Neural cell (in vitro differentiated cells): ENCODE data around the gene C11orf24. TPM values are rescaled to one million over a fixed set of nuclear protein-coding genes. Genes with fewer than 3 reads are reported as not detected.

Experiments used
- H2AFZ ChIP-seq: fragments of 200-600, 300-800 bp; sonication (generic), shearing (Covaris generic); 2 replicates; pipeline ENCODE4 v1.6.0; 2014; ENCODE audit warnings: low read depth, mild to moderate bottlenecking, antibody characterized with exemption, low read length, moderate library complexity
- H3F3A ChIP-seq: fragments of 200-600 bp; shearing (Covaris generic); 2 replicates; pipeline ENCODE4 v1.6.1; 2016; ENCODE audit warnings: mild to moderate bottlenecking, moderate library complexity, mixed read lengths, antibody characterized with exemption, low read length; ENCODE audit not compliant: insufficient read depth, poor library complexity, severe bottlenecking
- H3K27ac ChIP-seq: fragments of 200-600, 300-800 bp; sonication (generic), shearing (Covaris generic); 2 replicates; pipeline ENCODE4 v1.5.1; 2014; ENCODE audit warnings: mild to moderate bottlenecking, low read length, moderate library complexity
- H3K27me3 ChIP-seq: fragments of 300-800, 200-600 bp; sonication (generic), shearing (Covaris generic); 2 replicates; pipeline ENCODE4 v1.6.0; 2014; ENCODE audit warnings: mild to moderate bottlenecking, low read depth, low read length, moderate library complexity; ENCODE audit not compliant: insufficient read depth
- H3K36me3 ChIP-seq: fragments of 300-800, 200-600 bp; sonication (generic), shearing (Covaris generic); 2 replicates; pipeline ENCODE4 v1.5.1; 2014; ENCODE audit warnings: mild to moderate bottlenecking, antibody characterized with exemption, low read length, moderate library complexity; ENCODE audit not compliant: insufficient read depth
- H3K4me2 ChIP-seq: fragments of 300-800, 200-600 bp; sonication (generic), shearing (Covaris generic); 2 replicates; pipeline ENCODE4 v1.6.0; 2014; ENCODE audit warnings: mild to moderate bottlenecking, low read length
- H3K4me3 ChIP-seq: fragments of 300-800, 200-600 bp; sonication (generic), shearing (Covaris generic); 2 replicates; pipeline ENCODE4 v1.5.1; 2014; ENCODE audit warnings: mild to moderate bottlenecking, low read length, moderate library complexity
- H3K79me2 ChIP-seq: fragments of 200-600 bp; shearing (Covaris generic); replicated peaks from 2 replicates; pipeline ENCODE4 v1.6.0; 2014; ENCODE audit warnings: mild to moderate bottlenecking, low read length, moderate library complexity; ENCODE audit not compliant: insufficient read depth
- H3K9ac ChIP-seq: fragments of 300-800, 200-600 bp; sonication (generic), shearing (Covaris generic); 2 replicates; pipeline ENCODE4 v1.6.1; 2016; ENCODE audit warnings: mild to moderate bottlenecking, low read length, mixed read lengths
- H3K9me2 ChIP-seq: fragments of 200-600 bp; shearing (Covaris generic); 2 replicates; pipeline ENCODE4 v1.6.1; 2016; ENCODE audit warnings: mild to moderate bottlenecking, low read length, mixed read lengths; ENCODE audit not compliant: insufficient read depth
- H3K9me3 ChIP-seq: fragments of 200-600, 300-800 bp; sonication (generic), shearing (Covaris generic); 2 replicates; pipeline ENCODE4 v1.6.1; 2016; ENCODE audit warnings: mild to moderate bottlenecking, mixed run types, low read length, moderate library complexity, mixed read lengths
- H4K20me1 ChIP-seq: fragments of 200-600 bp; shearing (Covaris generic); 2 replicates; pipeline ENCODE4 v1.6.1; 2016; ENCODE audit warnings: mild to moderate bottlenecking, mixed run types; ENCODE audit not compliant: insufficient read depth
- EP300 ChIP-seq: fragments of 450-650 bp; conservative IDR thresholded peaks from 2 replicates; pipeline ENCODE4 v1.6.1; 2014; ENCODE audit warnings: antibody characterized with exemption, mild to moderate bottlenecking, moderate library complexity; ENCODE audit not compliant: poor library complexity, severe bottlenecking
- EZH2 ChIP-seq: fragments of 200-600, 300-800 bp; shearing (Covaris generic), sonication (generic); IDR thresholded peaks from 2 replicates; pipeline ENCODE4 v1.6.1; 2014; ENCODE audit warnings: antibody characterized with exemption, low read length, borderline replicate concordance, mild to moderate bottlenecking; ENCODE audit not compliant: insufficient read depth, poor library complexity, severe bottlenecking
- MXI1 ChIP-seq: fragments of 450-650 bp; conservative IDR thresholded peaks from 2 replicates; pipeline ENCODE4 v1.6.1; 2014; ENCODE audit warnings: antibody characterized with exemption, mild to moderate bottlenecking; ENCODE audit not compliant: poor library complexity, severe bottlenecking
- POLR2AphosphoS5 ChIP-seq: IDR thresholded peaks from 2 replicates; pipeline ENCODE4 v1.6.1; 2012
- RAD21 ChIP-seq: fragments of 450-650 bp; conservative IDR thresholded peaks from 2 replicates; pipeline ENCODE4 v1.6.1; 2014; ENCODE audit warnings: antibody characterized with exemption, mild to moderate bottlenecking, moderate library complexity
- SMC3 ChIP-seq: fragments of 450-650 bp; conservative IDR thresholded peaks from 2 replicates; pipeline ENCODE4 v1.6.1; 2014; ENCODE audit warnings: antibody characterized with exemption, mild to moderate bottlenecking, moderate library complexity; ENCODE audit not compliant: poor library complexity
- TAF1 ChIP-seq: IDR thresholded peaks from 2 replicates; pipeline ENCODE4 v1.6.1; 2012; ENCODE audit warnings: low read depth
- polyA plus RNA-seq: library from polyadenylated mRNA; depleted of rRNA; stranded (reverse); fragments of >200 nt; gene quantifications from 2 replicates; pipeline ENCODE4 v1.2.3, GENCODE V29; 2014
- TF ChIP-seq, protein P1 (sequence below): IDR thresholded peaks from 2 replicates; pipeline ENCODE4 v1.6.1; 2012; ENCODE audit warnings: borderline replicate concordance
- TF ChIP-seq, protein P2 (sequence below): fragments of 450-650 bp; IDR thresholded peaks from 2 replicates; pipeline ENCODE4 v1.5.1; 2014; ENCODE audit warnings: antibody characterized with exemption, mild to moderate bottlenecking, moderate library complexity; ENCODE audit not compliant: poor library complexity, severe bottlenecking

Gene C11orf24
- polyA plus RNA-seq, 1 donor from 2014 or later = 9.6 TPM

DNA sequence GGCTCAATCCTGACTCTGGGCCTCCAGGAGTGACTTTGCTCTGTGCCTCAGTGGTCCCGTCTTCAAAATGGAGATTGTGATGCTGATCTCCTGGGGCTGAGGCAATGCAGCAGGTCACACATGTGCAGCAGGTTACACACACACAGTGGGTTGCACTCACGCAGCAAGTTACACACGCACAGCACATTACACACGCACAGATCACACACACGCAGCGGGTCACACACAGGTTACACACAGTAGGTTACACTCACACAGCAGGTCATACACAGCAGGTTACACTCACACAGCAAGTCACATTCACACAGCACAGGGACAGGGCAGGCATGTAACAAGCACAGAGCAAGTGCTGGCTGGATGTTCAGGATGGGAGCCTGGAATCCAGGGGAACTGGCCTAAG, 11.3 kb downstream of the C11orf24 start:
- H3K9ac ChIP-seq = no peak overlapping the region
- no peak overlapping the region for H3K4me3 ChIP-seq
- H3K9me3 ChIP-seq = no peaks in the 10 kb centered on the region
- H3K4me2 ChIP-seq = no peak overlapping the region
- TF ChIP-seq, protein P1, sequence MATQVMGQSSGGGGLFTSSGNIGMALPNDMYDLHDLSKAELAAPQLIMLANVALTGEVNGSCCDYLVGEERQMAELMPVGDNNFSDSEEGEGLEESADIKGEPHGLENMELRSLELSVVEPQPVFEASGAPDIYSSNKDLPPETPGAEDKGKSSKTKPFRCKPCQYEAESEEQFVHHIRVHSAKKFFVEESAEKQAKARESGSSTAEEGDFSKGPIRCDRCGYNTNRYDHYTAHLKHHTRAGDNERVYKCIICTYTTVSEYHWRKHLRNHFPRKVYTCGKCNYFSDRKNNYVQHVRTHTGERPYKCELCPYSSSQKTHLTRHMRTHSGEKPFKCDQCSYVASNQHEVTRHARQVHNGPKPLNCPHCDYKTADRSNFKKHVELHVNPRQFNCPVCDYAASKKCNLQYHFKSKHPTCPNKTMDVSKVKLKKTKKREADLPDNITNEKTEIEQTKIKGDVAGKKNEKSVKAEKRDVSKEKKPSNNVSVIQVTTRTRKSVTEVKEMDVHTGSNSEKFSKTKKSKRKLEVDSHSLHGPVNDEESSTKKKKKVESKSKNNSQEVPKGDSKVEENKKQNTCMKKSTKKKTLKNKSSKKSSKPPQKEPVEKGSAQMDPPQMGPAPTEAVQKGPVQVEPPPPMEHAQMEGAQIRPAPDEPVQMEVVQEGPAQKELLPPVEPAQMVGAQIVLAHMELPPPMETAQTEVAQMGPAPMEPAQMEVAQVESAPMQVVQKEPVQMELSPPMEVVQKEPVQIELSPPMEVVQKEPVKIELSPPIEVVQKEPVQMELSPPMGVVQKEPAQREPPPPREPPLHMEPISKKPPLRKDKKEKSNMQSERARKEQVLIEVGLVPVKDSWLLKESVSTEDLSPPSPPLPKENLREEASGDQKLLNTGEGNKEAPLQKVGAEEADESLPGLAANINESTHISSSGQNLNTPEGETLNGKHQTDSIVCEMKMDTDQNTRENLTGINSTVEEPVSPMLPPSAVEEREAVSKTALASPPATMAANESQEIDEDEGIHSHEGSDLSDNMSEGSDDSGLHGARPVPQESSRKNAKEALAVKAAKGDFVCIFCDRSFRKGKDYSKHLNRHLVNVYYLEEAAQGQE = no peak
- TF ChIP-seq RAD21 = no peak
- no peak for TF ChIP-seq MXI1
- no peak for TF ChIP-seq TAF1
- TF ChIP-seq EZH2 = no peak
- TF ChIP-seq, protein P2, sequence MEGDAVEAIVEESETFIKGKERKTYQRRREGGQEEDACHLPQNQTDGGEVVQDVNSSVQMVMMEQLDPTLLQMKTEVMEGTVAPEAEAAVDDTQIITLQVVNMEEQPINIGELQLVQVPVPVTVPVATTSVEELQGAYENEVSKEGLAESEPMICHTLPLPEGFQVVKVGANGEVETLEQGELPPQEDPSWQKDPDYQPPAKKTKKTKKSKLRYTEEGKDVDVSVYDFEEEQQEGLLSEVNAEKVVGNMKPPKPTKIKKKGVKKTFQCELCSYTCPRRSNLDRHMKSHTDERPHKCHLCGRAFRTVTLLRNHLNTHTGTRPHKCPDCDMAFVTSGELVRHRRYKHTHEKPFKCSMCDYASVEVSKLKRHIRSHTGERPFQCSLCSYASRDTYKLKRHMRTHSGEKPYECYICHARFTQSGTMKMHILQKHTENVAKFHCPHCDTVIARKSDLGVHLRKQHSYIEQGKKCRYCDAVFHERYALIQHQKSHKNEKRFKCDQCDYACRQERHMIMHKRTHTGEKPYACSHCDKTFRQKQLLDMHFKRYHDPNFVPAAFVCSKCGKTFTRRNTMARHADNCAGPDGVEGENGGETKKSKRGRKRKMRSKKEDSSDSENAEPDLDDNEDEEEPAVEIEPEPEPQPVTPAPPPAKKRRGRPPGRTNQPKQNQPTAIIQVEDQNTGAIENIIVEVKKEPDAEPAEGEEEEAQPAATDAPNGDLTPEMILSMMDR = no peak
- no peak for TF ChIP-seq EP300
- TF ChIP-seq POLR2AphosphoS5 = no peak
- no peak for TF ChIP-seq SMC3
- no peak overlapping the region for H3K27ac ChIP-seq
- no peaks in the 10 kb centered on the region for H3F3A ChIP-seq
- H4K20me1 ChIP-seq = no peaks in the 10 kb centered on the region
- no peaks in the 10 kb centered on the region for H3K36me3 ChIP-seq
- H3K79me2 ChIP-seq = no peaks in the 10 kb centered on the region
- no peak overlapping the region for H2AFZ ChIP-seq
- no peaks in the 10 kb centered on the region for H3K27me3 ChIP-seq
- no peaks in the 10 kb centered on the region for H3K9me2 ChIP-seq

DNA sequence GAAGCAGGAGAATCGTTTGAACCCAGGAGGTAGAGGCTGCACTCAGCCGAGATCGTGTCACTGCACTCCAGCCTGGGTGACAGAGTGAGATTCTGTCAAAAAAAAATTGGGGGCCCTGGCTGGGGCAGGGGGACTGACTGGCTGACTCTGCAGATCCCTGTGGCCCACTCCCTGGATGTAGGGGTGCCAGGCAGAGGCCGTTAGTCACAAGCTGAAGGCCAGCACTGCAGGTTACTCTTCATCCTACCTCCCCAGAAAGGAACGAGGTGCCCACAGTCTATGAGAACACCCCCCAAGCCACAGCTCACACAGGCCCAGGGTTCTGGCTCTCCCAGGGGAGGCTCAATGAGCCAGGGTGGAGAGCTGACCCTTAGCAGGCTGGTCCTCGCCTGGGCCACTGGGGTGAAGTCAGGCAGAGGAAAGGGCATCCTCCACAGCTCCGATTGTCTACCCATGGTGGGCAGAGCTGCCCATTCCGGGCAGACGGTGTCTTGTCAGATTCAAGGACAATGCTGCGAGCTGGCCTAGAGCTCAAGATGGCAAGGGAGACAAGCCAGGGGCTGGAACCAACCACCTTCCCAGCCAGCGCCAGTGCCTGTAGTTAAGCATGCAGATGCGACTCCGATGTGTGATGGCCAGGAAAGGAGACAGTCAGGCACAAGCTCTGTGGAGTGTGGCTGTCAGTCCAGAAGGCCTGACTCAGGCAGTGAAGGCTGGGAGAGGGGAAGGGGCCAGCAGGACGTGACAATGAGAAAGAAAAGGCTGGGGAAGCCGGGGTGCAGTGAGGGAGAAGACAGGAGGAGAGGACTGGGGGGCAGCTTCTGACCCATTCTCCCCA, 12.4 kb downstream of the C11orf24 start:
- no peak overlapping the region for H3K9ac ChIP-seq
- H3K27me3 ChIP-seq = no peaks in the 10 kb centered on the region
- H2AFZ ChIP-seq = no peak overlapping the region
- no peaks in the 10 kb centered on the region for H3K9me2 ChIP-seq
- TF ChIP-seq POLR2AphosphoS5 = no peak
- H3F3A ChIP-seq = no peaks in the 10 kb centered on the region
- H4K20me1 ChIP-seq = no peaks in the 10 kb centered on the region
- no peak overlapping the region for H3K4me2 ChIP-seq
- H3K4me3 ChIP-seq = no peak overlapping the region
- no peaks in the 10 kb centered on the region for H3K36me3 ChIP-seq
- H3K27ac ChIP-seq = no peak overlapping the region
- H3K79me2 ChIP-seq = no peaks in the 10 kb centered on the region
- H3K9me3 ChIP-seq = no peaks in the 10 kb centered on the region
